KMS-11 (cell line): ENCODE results near the gene EPS15.
"Not testable (repeated sequence)": the region's sequence is repeated elsewhere in the genome, so short reads cannot be mapped to it uniquely, and the experiment has no call there.

Source experiments
- H2AFZ ChIP-seq: fragments of 200-600 bp; sonication (generic); 2 replicates; pipeline ENCODE4 v1.6.1; 2016; ENCODE audit warnings: antibody characterized with exemption, mixed run types, low read depth
- H3K27ac ChIP-seq: fragments of 200-600 bp; sonication (generic); 2 replicates; pipeline ENCODE4 v1.6.1; 2016; ENCODE audit warnings: mild to moderate bottlenecking, mixed run types
- H3K27me3 ChIP-seq: fragments of 200-600 bp; sonication (generic); 2 replicates; pipeline ENCODE4 v1.6.1; 2017; ENCODE audit warnings: mild to moderate bottlenecking, low read depth, mixed run types, moderate library complexity; ENCODE audit not compliant: insufficient read depth
- H3K36me3 ChIP-seq: fragments of 200-600 bp; sonication (generic); 2 replicates; pipeline ENCODE4 v1.6.1; 2017; ENCODE audit warnings: mild to moderate bottlenecking, mixed run types; ENCODE audit not compliant: insufficient read depth
- H3K4me1 ChIP-seq: fragments of 200-600 bp; sonication (generic); 2 replicates; pipeline ENCODE4 v1.6.1; 2016; ENCODE audit warnings: mild to moderate bottlenecking, low read depth, mixed run types; ENCODE audit not compliant: poor library complexity, severe bottlenecking
- H3K4me2 ChIP-seq: fragments of 200-600 bp; sonication (generic); 2 replicates; pipeline ENCODE4 v1.7.0; 2016; ENCODE audit warnings: mild to moderate bottlenecking, mixed run types
- H3K4me3 ChIP-seq: fragments of 200-600 bp; sonication (generic); IDR thresholded peaks from 2 replicates; pipeline ENCODE4 v1.6.1; 2017; ENCODE audit warnings: low read depth, low read length, mixed read lengths; ENCODE audit not compliant: insufficient read depth
- H3K79me2 ChIP-seq: fragments of 200-600 bp; sonication (generic); 2 replicates; pipeline ENCODE4 v1.6.1; 2016; ENCODE audit warnings: low read depth, mixed run types; ENCODE audit not compliant: insufficient read depth
- H3K9ac ChIP-seq: fragments of 200-600 bp; sonication (generic); 2 replicates; pipeline ENCODE4 v1.6.1; 2016; ENCODE audit warnings: mild to moderate bottlenecking, mixed run types
- H4K20me1 ChIP-seq: fragments of 200-600 bp; sonication (generic); 2 replicates; pipeline ENCODE4 v1.6.1; 2016; ENCODE audit warnings: mild to moderate bottlenecking, mixed run types; ENCODE audit not compliant: insufficient read depth
- CTCF ChIP-seq: fragments of 200-600 bp; sonication (generic); conservative IDR thresholded peaks from 2 replicates; pipeline ENCODE4 v1.6.1; 2017; ENCODE audit warnings: low read depth, mild to moderate bottlenecking, antibody characterized with exemption, low read length, moderate library complexity, mixed read lengths

The EPS15 gene

GRCh38 chr1:51534447-51534846 lies 15.4 kb upstream of the EPS15 start:
- H2AFZ ChIP-seq, result no peak overlapping the region
- no peak for TF ChIP-seq CTCF

DNA sequence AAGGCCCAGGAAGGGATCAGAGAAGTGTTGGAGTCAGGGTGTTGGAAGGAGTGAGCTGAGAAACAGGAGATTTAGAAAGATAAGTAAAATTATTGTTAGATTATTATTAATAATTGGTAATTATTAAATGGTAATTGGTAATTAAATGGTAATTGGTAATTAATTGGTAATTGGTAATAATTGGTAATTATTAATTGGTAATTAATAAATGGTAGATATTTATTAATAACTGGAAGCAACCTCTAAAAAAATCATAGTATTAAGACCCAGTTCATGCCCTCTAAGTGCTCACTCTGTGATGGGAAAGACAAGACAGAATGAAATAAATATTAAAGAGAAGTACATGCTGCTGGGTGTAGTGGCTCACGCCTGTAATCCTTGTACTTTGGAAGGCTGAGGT lies 13.8 kb upstream of the EPS15 start:
- no peaks in the 10 kb centered on the region for H3K79me2 ChIP-seq
- no peaks in the 10 kb centered on the region for H4K20me1 ChIP-seq
- no peaks in the 10 kb centered on the region for H3K27me3 ChIP-seq
- no peak overlapping the region for H3K4me2 ChIP-seq
- no peaks in the 10 kb centered on the region for H3K4me1 ChIP-seq
- H3K4me3 ChIP-seq, result no peak overlapping the region
- no peak overlapping the region for H3K9ac ChIP-seq
- TF ChIP-seq CTCF, result no peak
- H3K27ac ChIP-seq, result no peak overlapping the region
- H3K36me3 ChIP-seq, result no peaks in the 10 kb centered on the region
- no peak overlapping the region for H2AFZ ChIP-seq

More at GRCh38 chr1:51534447-51534846, 15.4 kb upstream of the EPS15 start:
- Histone ChIP-seq H4K20me1 (no peaks in the 10 kb centered on the region), H3K4me3 (no peak overlapping the region), H3K79me2 (no peaks in the 10 kb centered on the region), H3K4me1 (no peaks in the 10 kb centered on the region), H3K36me3 (no peaks in the 10 kb centered on the region), H3K9ac (no peak overlapping the region), H3K4me2 (no peak overlapping the region), H3K27ac (no peak overlapping the region), H3K27me3 (no peaks in the 10 kb centered on the region)

GRCh38 chr1:51530447-51530846 lies 11.4 kb upstream of the EPS15 start:
- not testable (repeated sequence) for H3K9ac ChIP-seq, H3K4me2 ChIP-seq, H2AFZ ChIP-seq, H3K79me2 ChIP-seq, H3K27me3 ChIP-seq, H3K4me1 ChIP-seq, H3K4me3 ChIP-seq, H4K20me1 ChIP-seq, H3K27ac ChIP-seq, H3K36me3 ChIP-seq

GRCh38 chr1:51527144-51527543 lies 8.1 kb upstream of the EPS15 start:
- Histone ChIP-seq H4K20me1 (no peaks in the 10 kb centered on the region), H2AFZ (no peak overlapping the region), H3K27ac (no peak overlapping the region), H3K9ac (no peak overlapping the region), H3K4me2 (no peak overlapping the region), H3K79me2 (no peaks in the 10 kb centered on the region), H3K4me3 (no peak overlapping the region), H3K4me1 (no peaks in the 10 kb centered on the region), H3K36me3 (no peaks in the 10 kb centered on the region), H3K27me3 (no peaks in the 10 kb centered on the region)
- no peak for TF ChIP-seq CTCF

DNA sequence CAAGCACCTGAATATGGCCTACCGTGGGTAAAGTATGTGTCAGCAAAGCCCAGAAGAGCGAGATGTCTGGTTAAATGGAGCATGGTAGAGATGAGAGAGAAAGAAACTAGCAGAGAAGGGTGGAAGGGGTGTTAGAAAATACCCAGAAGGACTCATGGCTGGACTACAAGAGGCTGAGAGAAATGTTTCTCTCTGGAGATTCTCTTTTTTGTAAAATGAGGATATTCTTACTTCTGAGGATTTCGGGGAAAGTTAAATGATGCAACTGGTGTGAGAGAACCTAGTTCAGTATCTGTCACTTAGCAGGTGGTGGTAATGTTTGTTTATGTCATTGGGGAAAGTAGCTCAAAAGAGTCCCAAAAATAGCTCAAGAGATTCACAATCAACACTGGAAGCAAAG lies 7.2 kb upstream of the EPS15 start:
- Histone ChIP-seq H3K27me3 (no peaks in the 10 kb centered on the region), H3K4me1 (no peaks in the 10 kb centered on the region), H3K79me2 (no peaks in the 10 kb centered on the region), H3K4me3 (no peak overlapping the region), H2AFZ (no peak overlapping the region), H4K20me1 (no peaks in the 10 kb centered on the region), H3K4me2 (no peak overlapping the region), H3K36me3 (no peaks in the 10 kb centered on the region), H3K27ac (no peak overlapping the region), H3K9ac (no peak overlapping the region)
- TF ChIP-seq CTCF, result no peak
